Left cardiac atrium (tissue), 4 donors: ENCODE data around the gene IFITM5. TPM values are rescaled to one million over a fixed set of nuclear protein-coding genes. Genes with fewer than 3 reads are reported as not detected.
"Not testable (repeated sequence)": the region's sequence is repeated elsewhere in the genome, so short reads cannot be mapped to it uniquely, and the experiment has no call there.

Experiments used
- ATAC-seq, 2 donors: fragments of 200-7000 bp; cut with Tn5 transposase; one replicate each; pipeline ENCODE4 v1.9.1; 2020; ENCODE audit warnings: mild to moderate bottlenecking in 2 of 2, moderate library complexity in 2 of 2
- DNase-seq: peaks from one replicate; pipeline ENCODE4 v3.0.0-alpha.2; 2020
- intact Hi-C, 2 donors: fragments of 100-400 bp; cut with DNase I; formaldehyde crosslinking; loops; one replicate each; pipeline versions ENCODE4 v1.14.1 to v1.15.1; 2022 to 2023
- total RNA-seq, 2 donors: library from RNA; stranded (reverse); fragmentation: NEBNext Ultra II Directional; extraction: Animal tissue kit (Norgen Biotek cat#: 25700); gene quantifications; one replicate each; pipeline ENCODE4 v1.2.1, GENCODE V29; 2021
- donor health status: DM: no; HTN: yes; CAD: no.
- donor health status: DM: no; HTN: yes; CAD: no; lungs with severe emphysema.
- donor health status: DM: yes; HTN: yes; CAD: no.
- donor health status: Dilated cardiomyopathy.

IFITM5 gene
- total RNA-seq, 2 donors from 2014 or later: not detected

GRCh38 chr11:289712-290620 is 9.4 kb downstream of the IFITM5 start:
- intact Hi-C loops: loop anchor here in 1 of 2 donors (10.0 kb wide), 1 partner anchor 55 kb away; the partner anchor contains the start of genes PSMD13 and SIRT3
- ATAC-seq (no peak), DNase-seq (peak; percentile 25)

- ATAC-seq: peak; percentile 6 to 18
- no peak for DNase-seq
- intact Hi-C loops: no loop called here
Measured at GRCh38 chr11:289398-289711, 10.0 kb downstream of the IFITM5 start.

- DNase-seq (peak; percentile 88), ATAC-seq (peak; percentile 86 to 91)
- intact Hi-C loops: no loop called here
Measured at GRCh38 chr11:288478-289397, 10.6 kb downstream of the IFITM5 start, which contains the start of gene PGGHG. Gene PGGHG, plus strand, starts transcription at chr11:289126. Its CDS starts 691 bp downstream, at chr11:289817.

GRCh38 chr11:287821-288477 is 11.4 kb downstream of the IFITM5 start:
- ATAC-seq (peak in 1 of 2 donors; percentile 4), DNase-seq (peak; percentile 22)
- intact Hi-C loops: no loop called here

- DNase-seq: peak; percentile 23
- ATAC-seq, intact Hi-C loops: not testable (repeated sequence)
Measured at GRCh38 chr11:286977-287820, 12.1 kb downstream of the IFITM5 start.

GRCh38 chr11:285894-286220 is 13.5 kb downstream of the IFITM5 start:
- intact Hi-C loops: no loop called here

GRCh38 chr11:285021-285893 is 14.1 kb downstream of the IFITM5 start:
- no peak for DNase-seq
- intact Hi-C loops: no loop called here
- no peak for ATAC-seq

More at GRCh38 chr11:285894-286220, 13.5 kb downstream of the IFITM5 start:
- DNase-seq (no peak), ATAC-seq (no peak)

- ATAC-seq (no peak), DNase-seq (no peak)
- intact Hi-C loops: no loop called here
Measured at GRCh38 chr11:284105-285020, 15.0 kb downstream of the IFITM5 start.

GRCh38 chr11:283405-284104 is 15.8 kb downstream of the IFITM5 start:
- intact Hi-C loops: no loop called here

GRCh38 chr11:282630-283360 is 16.5 kb downstream of the IFITM5 start:
- no peak for DNase-seq
- intact Hi-C loops: no loop called here
- ATAC-seq: no peak

More at GRCh38 chr11:283405-284104, 15.8 kb downstream of the IFITM5 start:
- DNase-seq (no peak), ATAC-seq (no peak)

GRCh38 chr11:282171-282570 is 17.2 kb downstream of the IFITM5 start:
- peak; percentile 10 for DNase-seq
- ATAC-seq: no peak
- intact Hi-C loops: no loop called here

- no peak for ATAC-seq
- DNase-seq: peak; percentile 19
- intact Hi-C loops: no loop called here
Measured at GRCh38 chr11:281486-282161, 17.7 kb downstream of the IFITM5 start.

GRCh38 chr11:280706-281485 is 18.4 kb downstream of the IFITM5 start:
- DNase-seq: no peak
- intact Hi-C loops: no loop called here
- ATAC-seq: no peak
